NOMO-1 treated with DMSO at 0.1 percent for 48 hours (cell line): ENCODE results near the gene CACNB2.

Source experiments
- DNase-seq: peaks from one replicate; lab custom pipeline; 2025; ENCODE audit not compliant: unreplicated experiment; lab: John Stamatoyannopoulos, UW

CACNB2 gene

GRCh38 chr10:18282094-18282493 is 141.9 kb downstream of the CACNB2 start:
- no peak for DNase-seq

DNA sequence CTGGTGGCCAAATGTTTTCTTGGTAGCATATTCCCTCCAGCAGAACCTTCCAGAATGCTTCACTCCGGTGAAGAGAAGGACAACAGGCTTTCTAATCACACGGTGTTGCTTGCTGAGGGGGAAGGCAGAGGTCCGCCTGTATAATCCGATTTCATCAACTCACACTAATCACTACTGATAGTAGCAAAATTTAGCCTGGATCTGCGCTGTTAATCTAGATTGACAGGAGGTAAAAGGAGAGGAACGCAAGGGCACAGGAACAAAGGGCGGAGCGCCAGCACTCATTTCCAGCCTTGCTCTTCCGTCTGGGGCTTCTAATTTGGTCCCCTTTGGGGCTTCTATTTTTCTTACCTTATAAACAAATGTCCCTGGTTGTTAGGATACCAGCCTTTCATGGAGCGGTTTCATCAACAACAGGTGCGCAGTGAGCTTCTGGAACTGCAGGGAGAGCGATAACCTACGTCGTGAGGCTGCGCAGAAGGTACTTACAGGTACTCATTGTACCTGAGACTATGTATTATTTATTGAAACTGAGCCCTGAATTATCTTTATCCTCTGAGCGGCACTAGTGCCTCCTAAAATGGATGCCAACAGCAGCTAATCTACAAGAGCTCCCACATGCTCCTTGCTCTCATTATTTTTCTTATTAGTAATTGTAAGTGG is 150.6 kb downstream of the CACNB2 start:
- DNase-seq: no peak

GRCh38 chr10:18293536-18294510 is 153.6 kb downstream of the CACNB2 start:
- peak; percentile 68 for DNase-seq

- DNase-seq: no peak
These were observed 154.4 kb downstream of the CACNB2 start for GRCh38 chr10:18294633-18295032.

DNA sequence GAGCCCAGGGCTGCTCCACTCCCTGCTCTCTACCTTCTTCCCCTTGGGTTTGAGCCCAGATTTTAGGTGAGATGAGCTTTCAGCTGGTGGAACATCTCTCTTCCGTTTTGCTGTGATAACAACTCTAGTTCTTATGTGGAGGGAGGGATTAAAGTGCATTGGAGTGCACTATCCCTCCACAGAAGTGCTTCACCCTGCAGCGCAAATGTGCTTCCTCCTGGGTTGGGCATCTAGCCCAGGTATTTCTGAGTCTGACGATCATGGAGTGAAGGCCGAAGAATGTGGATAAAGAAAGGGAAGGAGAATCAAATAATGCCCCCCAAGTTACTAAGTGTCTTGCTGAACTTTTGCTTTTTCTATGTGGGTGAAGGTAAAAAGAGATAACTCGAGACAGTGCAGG is 157.4 kb downstream of the CACNB2 start:
- DNase-seq: no peak

DNA sequence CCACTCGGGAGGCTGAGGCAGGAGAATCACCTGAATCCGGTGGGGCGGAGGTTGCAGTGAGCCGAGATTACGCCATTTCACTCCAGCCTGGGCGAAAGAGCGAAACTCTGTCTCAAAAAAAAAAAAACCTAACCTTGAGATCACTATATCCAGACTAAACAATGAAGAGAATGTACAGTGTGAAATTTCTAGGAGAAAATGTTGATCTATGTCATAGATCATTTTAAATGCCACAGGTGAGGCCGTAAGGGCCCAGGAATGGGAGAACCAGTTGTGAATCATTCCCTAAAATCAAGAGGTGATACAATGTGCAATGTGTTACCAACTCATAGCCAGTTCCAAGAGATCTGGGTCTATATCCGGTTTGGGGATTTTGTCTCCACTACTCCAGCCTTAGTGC is 158.0 kb downstream of the CACNB2 start:
- no peak for DNase-seq

GRCh38 chr10:18303851-18304801 is 163.9 kb downstream of the CACNB2 start:
- peak; percentile 89 for DNase-seq

- peak; percentile 78 for DNase-seq
These were observed 165.8 kb downstream of the CACNB2 start for GRCh38 chr10:18306031-18306430.

DNA sequence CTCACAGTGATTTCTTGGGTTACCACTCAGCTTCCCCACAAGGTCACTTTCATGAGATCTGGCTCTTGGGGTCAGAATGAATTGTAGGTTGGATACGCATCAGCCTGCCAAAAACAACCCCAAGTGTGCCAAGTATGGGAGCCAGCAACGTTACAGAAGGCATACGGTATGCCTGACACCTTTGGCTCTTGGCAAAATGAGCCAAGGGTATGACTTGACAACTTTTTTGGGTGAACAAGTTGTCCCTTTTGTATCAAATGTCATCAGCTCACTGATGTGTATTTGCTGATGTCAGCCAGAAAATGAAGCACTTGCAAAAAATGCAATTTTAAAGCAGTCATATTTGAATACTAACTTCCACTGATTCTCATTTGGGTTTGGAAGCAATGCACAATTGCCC is 168.4 kb downstream of the CACNB2 start:
- DNase-seq: no peak

GRCh38 chr10:18310761-18311160 is 170.5 kb downstream of the CACNB2 start:
- DNase-seq: no peak

GRCh38 chr10:18312374-18313139 is 172.3 kb downstream of the CACNB2 start:
- peak; percentile 78 for DNase-seq

- DNase-seq: no peak
These were observed 172.9 kb downstream of the CACNB2 start for GRCh38 chr10:18313140-18313530.

- DNase-seq: no peak
These were observed 173.4 kb downstream of the CACNB2 start for GRCh38 chr10:18313626-18314025.

GRCh38 chr10:18319628-18320027 is 179.4 kb downstream of the CACNB2 start:
- DNase-seq: no peak

DNA sequence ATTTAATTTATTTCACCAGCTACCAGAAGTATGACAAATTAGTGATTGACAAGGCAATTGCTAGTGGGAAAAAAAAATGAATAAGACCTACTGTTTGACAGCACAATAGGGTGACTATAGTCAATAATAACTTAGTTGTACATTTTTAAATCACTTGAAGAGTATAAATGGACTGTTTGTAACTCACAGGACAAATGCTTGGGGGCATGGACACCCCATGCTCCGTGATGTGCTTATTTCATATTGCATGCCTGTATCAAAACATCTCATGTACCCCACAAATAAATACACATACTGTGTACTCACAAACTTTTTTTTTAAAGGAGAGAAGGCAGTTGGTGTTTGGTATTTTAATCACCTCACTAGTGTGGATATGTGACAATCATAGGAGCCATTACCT is 181.1 kb downstream of the CACNB2 start:
- DNase-seq: no peak

- DNase-seq: no peak
These were observed 183.7 kb downstream of the CACNB2 start for GRCh38 chr10:18323916-18324315.

DNA sequence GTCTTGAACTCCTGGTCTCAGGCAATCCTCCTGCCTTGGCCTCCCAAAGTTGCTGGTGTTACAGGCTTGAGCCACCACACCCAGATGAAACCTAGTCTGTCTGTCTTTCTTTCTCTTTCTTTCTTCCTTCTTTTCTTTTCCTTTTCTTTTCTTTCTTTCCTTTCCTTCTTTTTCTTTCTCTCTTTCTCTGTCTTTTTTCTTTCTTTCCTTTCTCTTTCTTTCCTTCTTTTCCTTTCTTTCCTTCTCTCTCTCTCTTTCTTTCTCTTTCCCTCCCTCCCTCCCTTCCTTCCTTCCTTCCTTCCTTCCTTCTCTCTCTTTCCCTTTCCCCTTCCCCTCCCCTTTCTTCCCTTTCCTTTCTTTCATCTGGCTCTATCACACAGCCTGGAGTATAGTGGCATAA is 185.2 kb downstream of the CACNB2 start:
- DNase-seq: no peak

DNA sequence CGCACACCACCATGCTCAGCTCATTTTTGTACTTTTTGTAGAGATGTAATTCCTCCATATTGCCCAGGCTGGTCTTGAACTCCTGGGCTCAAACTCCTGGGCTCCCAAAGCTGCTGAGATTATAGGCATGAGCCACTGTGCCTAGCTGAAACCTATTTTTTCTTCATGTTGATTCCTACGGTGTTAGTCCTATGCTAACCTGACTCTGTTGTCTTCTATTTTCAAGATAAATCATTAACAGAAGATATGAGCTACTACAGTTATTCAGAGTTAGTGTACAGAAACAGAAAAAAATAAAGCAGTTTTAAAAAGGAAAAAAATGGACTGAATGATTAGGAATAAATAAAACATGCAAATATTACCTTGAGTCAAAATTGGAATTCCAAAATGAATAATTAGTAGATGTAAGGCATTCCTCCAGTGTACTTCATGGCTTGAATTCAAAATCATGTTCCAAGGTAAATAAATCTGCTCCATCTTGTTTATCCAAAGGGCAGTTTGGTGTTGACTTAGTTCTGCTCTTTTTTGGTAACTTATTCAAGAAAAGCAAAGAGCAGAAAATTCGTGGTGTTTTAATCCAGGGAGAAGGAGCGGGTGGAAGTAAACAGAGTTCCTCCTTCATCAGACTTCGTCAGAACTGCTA is 185.8 kb downstream of the CACNB2 start:
- no peak for DNase-seq

- no peak for DNase-seq
These were observed 188.7 kb downstream of the CACNB2 start for GRCh38 chr10:18328941-18329340.

- DNase-seq: no peak
These were observed 191.8 kb downstream of the CACNB2 start for GRCh38 chr10:18332048-18332447.
